ENCODE measurements around the gene CISD3.

DNA sequence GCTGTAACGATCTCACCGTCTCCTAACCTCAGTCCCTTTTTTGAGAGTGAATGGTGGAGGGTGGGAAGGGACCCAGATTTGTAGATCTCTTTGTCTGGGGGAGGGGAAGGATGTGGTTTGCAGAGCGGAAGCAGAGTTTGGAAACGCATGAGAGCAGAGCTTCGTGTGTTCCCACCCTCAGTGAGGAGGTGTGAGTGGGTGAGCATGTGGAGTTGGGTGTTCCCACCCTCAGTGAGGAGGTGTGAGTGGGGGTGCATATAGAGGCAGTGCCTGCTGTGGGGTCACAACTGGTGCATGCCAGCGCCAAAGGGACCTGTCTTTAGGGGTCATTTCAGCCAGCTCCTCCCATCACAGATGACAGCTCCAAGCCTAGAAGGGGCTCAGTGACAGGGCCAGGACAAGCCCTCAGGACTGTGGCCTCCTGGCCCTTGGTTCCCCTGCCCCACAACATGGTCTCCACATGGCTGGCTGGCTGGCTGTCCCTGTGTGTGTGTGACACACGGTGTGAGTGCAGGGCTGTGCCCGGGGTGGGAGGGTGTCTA is 1.8 kb upstream of the CISD3 start:
- TF ChIP-seq POLR2AphosphoS5 (IDR thresholded peaks at IDR 0.05; ENCODE audit: borderline replicate concordance, low read depth, low read length) (no peak), EZH2 (IDR thresholded peaks at IDR 0.05) (no peak), FOXP2 (optimal IDR thresholded peaks at IDR 0.05; ENCODE audit: control extremely low read depth, extremely low read length, insufficient read depth) (no peak)

Data from SK-N-MC (cell line).